Stomach (tissue), 4 donors: ENCODE results near the gene SNTA1.

Experiments used
- CTCF ChIP-seq, 7 experiments: fragments of 450-650 bp in 4 of 7; fragments of 200-600 bp in 3 of 7; sonication (generic) in 3 of 7; IDR thresholded peaks; one replicate each; pipeline ENCODE4 v1.5.1; 2016 to 2019; ENCODE audit warnings: antibody characterized with exemption in 7 of 7, control low read depth in 2 of 7, mild to moderate bottlenecking in 1 of 7
- POLR2A ChIP-seq, 4 donors: fragments of 450-650 bp; IDR thresholded peaks; one replicate each; pipeline ENCODE4 v1.6.1; 2016; ENCODE audit warnings: antibody characterized with exemption in 4 of 4, control low read depth in 2 of 4, mild to moderate bottlenecking in 1 of 4, moderate library complexity in 1 of 4
- POLR2AphosphoS5 ChIP-seq, 3 donors: sonication (generic); formaldehyde crosslinking; IDR thresholded peaks; one replicate each; pipeline ENCODE4 v1.6.1; 2016; ENCODE audit warnings: antibody characterized with exemption in 3 of 3

GRCh38 chr20:33442136-33443005, 1.2 kb downstream of the SNTA1 start:
- TF ChIP-seq CTCF (IDR thresholded peaks at IDR 0.05) (no peak), POLR2A (IDR thresholded peaks at IDR 0.05) (no peak), POLR2AphosphoS5 (IDR thresholded peaks at IDR 0.05) (no peak)
